Measurements from ENCODE around the gene WDSUB1. TPM values are rescaled to one million over a fixed set of nuclear protein-coding genes. Genes with fewer than 3 reads are reported as not detected.

The WDSUB1 gene
- total RNA-seq, 1 experiment from 2014 or later, result 7.7 TPM

DNA sequence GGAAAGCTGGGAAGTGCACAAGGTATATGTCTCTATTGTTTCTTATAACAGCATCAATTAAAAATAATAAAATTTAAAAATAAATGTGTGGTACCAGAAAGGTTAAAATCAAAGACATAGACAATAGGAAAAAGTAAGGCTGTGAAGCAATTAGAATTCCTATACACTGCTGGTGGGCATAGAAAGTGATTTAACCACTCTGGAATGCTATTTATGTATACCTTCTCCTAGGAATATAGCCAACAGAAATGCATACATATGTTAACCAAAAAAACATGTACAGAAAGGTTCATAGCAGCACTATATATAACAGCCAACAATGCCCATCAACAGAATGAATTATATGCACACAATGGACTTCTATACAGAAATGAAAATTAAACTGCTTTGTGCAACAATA is 43.0 kb downstream of the WDSUB1 start:
- no peaks in the 10 kb centered on the region for H3K9me3 ChIP-seq (ENCODE audit: control insufficient read depth, insufficient read depth, low read depth, low read length)
- POLR2A ChIA-PET, result no interaction called here
- DNase-seq (ENCODE audit: low read depth, low spot score) (no peak), ATAC-seq (no peak)
- TF ChIP-seq, protein P1, sequence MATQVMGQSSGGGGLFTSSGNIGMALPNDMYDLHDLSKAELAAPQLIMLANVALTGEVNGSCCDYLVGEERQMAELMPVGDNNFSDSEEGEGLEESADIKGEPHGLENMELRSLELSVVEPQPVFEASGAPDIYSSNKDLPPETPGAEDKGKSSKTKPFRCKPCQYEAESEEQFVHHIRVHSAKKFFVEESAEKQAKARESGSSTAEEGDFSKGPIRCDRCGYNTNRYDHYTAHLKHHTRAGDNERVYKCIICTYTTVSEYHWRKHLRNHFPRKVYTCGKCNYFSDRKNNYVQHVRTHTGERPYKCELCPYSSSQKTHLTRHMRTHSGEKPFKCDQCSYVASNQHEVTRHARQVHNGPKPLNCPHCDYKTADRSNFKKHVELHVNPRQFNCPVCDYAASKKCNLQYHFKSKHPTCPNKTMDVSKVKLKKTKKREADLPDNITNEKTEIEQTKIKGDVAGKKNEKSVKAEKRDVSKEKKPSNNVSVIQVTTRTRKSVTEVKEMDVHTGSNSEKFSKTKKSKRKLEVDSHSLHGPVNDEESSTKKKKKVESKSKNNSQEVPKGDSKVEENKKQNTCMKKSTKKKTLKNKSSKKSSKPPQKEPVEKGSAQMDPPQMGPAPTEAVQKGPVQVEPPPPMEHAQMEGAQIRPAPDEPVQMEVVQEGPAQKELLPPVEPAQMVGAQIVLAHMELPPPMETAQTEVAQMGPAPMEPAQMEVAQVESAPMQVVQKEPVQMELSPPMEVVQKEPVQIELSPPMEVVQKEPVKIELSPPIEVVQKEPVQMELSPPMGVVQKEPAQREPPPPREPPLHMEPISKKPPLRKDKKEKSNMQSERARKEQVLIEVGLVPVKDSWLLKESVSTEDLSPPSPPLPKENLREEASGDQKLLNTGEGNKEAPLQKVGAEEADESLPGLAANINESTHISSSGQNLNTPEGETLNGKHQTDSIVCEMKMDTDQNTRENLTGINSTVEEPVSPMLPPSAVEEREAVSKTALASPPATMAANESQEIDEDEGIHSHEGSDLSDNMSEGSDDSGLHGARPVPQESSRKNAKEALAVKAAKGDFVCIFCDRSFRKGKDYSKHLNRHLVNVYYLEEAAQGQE (IDR thresholded peaks at IDR 0.05; ENCODE audit: insufficient read depth in 1 of 2, low read depth in 2 of 2, low read length in 1 of 2), result no peak
- TF ChIP-seq SIN3A (IDR thresholded peaks at IDR 0.05; ENCODE audit: borderline replicate concordance, insufficient read depth, low read depth, low read length) (no peak), TCF7L2 (IDR thresholded peaks at IDR 0.05; ENCODE audit: low read depth, low read length) (no peak), CTCF (IDR thresholded peaks at IDR 0.05) (no peak), POLR2AphosphoS5 (IDR thresholded peaks at IDR 0.05; ENCODE audit: low read depth, low read length) (no peak)
- no peak overlapping the region for H3K27ac ChIP-seq (ENCODE audit: low read length)
- in situ Hi-C loops (cut with HindIII; ENCODE audit: low pct_unique_long_range_greater_than_20kb, low sequenced_read_pairs), result no loop called here
- intact Hi-C loops (cut with micrococcal nuclease; ENCODE audit: unreplicated experiment), result no loop called here
- CTCF ChIA-PET, result no interaction called here
- BruUV-seq (replicated peaks), result no TSS peak
- H3K4me1 ChIP-seq (ENCODE audit: control insufficient read depth, insufficient read depth, low read length), result peaks cover 4% of the 10 kb centered on the region; the same call in 1 of the 2 replicates
- peaks cover 6% of the 10 kb centered on the region; the same call in 1 of the 2 replicates for H3K36me3 ChIP-seq (ENCODE audit: control insufficient read depth, insufficient read depth, low read length)
- no peak overlapping the region for H3K4me3 ChIP-seq (ENCODE audit: low read depth in 2 of 2, low read length in 2 of 2)
- no peaks in the 10 kb centered on the region for H3K27me3 ChIP-seq (ENCODE audit: control insufficient read depth, insufficient read depth, low read length)

GRCh38 chr2:159234868-159235267 is 51.6 kb downstream of the WDSUB1 start:
- Histone ChIP-seq H3K4me1 (ENCODE audit: control insufficient read depth, insufficient read depth, low read length) (no peaks in the 10 kb centered on the region), H3K36me3 (ENCODE audit: control insufficient read depth, insufficient read depth, low read length) (peaks cover 16% of the 10 kb centered on the region), H3K9me3 (ENCODE audit: control insufficient read depth, insufficient read depth, low read depth, low read length) (no peaks in the 10 kb centered on the region), H3K27ac (ENCODE audit: low read length) (no peak overlapping the region), H3K4me3 (ENCODE audit: low read depth in 2 of 2, low read length in 2 of 2) (no peak overlapping the region), H3K27me3 (ENCODE audit: control insufficient read depth, insufficient read depth, low read length) (no peaks in the 10 kb centered on the region)
- in situ Hi-C loops (cut with HindIII; ENCODE audit: low pct_unique_long_range_greater_than_20kb, low sequenced_read_pairs), result no loop called here
- intact Hi-C loops (cut with micrococcal nuclease; ENCODE audit: unreplicated experiment), result no loop called here
- BruUV-seq (replicated peaks), result no TSS peak
- ChIA-PET CTCF (no interaction called here), POLR2A (interaction anchor here (0.5 kb wide), 1 partner anchor 380 kb away, joined by 5 read pairs; no protein-coding TSS in a partner anchor)
- ATAC-seq, result no peak
- no peak for DNase-seq (ENCODE audit: low read depth, low spot score)
- TF ChIP-seq TCF7L2 (IDR thresholded peaks at IDR 0.05; ENCODE audit: low read depth, low read length) (no peak), CTCF (IDR thresholded peaks at IDR 0.05) (no peak), POLR2AphosphoS5 (IDR thresholded peaks at IDR 0.05; ENCODE audit: low read depth, low read length) (no peak), SIN3A (IDR thresholded peaks at IDR 0.05; ENCODE audit: borderline replicate concordance, insufficient read depth, low read depth, low read length) (no peak)
- TF ChIP-seq, protein P1 (IDR thresholded peaks at IDR 0.05; ENCODE audit: insufficient read depth in 1 of 2, low read depth in 2 of 2, low read length in 1 of 2), result no peak
